HPDE6-E6E7 (cell line): Measurements from ENCODE around the gene YBX2.

Experiments
- DNase-seq: peaks from one replicate; pipeline ENCODE4 v3.0.0; 2011; ENCODE audit warnings: missing footprints; ENCODE audit errors: extremely low spot score

Gene YBX2

DNA sequence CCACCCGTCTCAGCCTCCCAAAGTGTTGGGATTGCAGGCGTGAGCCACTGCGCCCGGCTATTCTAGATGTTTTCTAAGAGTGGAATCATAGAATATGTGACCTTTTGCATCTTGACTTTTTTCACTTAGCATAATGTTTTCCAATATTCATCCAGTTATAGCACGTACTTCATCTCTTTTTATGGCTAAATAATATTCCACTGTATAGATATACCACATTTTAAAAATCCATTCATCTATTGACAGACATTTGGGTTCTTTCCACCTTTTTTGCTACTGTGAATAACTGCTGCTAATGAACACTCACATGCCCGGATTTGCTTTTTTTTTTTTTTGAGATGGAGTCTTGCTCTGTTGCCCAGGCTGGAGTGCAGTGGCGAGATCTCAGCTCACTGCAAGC, 9.7 kb upstream of the YBX2 start:
- no peak for DNase-seq

DNA sequence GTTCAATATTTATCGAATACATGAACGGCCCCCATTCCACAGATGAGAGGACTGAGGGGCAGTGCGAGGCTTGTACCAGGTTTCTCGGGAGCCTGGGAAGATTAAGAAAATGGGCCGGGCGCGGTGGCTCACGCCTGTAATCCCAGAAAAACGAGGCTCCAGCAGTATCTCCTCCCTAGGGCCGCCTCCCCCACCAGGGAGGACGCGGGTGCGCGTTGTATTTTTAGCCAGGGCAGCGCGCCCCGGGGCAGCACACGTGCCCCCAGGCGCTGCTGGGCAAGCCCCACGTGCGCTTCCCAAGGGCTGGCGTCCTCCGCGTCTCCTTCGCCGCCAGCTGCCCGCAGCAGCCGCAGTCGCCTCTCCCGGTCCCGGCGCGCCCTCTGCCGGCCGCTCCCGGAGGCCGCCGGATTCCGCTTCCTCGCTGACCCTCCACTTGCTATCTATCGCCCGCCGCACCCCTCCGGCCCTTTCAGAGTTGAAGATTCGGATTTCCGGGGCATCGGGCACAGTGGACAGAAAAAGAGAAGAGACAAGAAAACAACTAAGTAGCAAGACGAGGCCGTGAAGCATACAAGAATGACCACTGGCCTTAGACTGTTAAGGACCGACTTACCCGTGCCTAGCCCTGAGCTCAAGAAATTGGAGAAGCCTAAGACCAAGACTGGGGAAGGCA, 1.9 kb upstream of the YBX2 start:
- DNase-seq: peak; percentile 62

DNA sequence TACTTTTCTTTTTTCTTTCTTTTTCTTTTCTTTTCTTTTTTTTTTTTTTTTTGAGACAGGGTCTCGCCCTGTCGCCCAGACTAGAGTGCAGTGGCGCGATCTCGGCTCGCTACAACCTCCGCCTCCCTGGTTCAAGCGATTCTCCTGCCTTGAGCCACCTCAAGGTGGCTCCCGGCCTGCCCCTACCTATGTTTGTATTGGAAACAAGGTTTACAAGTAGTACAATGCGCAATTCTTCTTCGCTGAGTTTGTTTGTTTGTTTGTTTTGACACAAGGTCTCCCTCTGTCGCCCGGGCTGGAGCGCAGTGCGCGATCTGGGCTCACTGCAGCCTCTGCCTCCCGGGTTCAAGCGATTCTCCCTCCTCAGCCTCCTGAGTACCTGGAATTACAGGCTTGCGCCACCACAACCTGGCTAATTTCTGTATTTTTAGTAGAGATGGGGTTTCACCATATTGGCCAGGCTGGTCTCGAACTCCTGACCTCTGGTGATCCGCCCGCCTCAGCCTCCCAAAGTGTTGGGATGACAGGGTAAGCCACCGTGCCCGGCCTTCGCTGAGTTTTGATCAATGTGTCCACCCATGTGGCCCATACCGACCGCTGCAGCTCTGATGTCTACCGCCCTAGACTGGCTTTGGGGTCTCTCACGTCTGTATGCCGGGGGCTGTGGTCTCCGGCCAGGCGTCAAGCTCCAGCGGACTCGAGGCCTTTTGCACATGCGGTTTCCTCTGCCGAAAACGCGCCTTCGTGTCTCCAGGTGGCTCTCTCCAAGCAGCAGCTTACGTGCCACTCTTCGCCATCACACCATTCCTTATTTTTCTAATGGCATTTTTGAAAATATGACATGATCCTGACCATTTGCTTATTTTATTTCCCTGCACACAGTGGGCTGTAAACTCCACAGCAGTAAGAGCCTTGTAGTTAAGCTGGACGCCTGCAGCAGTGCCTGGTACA, 1.1 kb upstream of the YBX2 start:
- DNase-seq: no peak

DNA sequence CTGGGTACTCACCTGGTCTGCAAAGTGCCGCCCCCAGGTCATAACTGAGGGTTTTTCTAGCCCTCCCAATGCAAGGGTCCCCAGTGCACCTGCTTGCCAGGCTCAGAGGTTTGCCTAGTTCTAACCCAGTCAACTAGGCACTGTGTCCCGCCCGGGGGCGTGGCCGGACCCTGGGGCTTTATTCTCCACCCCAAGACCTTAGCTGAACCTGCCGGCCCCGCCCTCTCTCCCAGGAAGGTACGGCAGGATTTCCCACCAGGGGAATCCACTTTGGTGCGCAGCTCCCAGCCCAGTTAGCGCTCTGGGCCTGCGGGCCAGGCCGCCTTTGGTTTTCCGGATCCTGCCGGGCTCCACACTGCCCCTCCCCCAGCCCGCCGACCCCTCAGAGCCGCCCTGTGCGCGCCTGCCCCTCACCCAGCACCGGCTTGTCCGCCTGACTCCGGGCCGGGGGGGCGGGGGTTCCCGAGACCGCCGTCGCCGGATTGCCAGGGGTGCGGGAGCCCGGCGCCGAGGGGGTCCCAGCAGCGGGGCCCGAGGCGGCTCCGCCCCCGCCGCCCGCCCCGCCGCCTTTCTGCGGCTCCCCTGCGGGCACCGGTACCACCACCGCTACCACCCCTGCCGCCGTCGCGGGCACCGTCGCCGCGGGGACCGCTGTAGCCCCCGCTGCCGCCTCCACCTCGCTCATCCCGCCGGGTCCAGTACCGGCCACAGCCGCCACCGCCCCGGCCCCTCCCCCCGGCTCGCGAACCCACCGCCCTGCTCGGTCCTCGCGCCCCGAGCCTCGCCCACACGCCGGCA, 424 bp downstream of the YBX2 start:
- peak; percentile 56 for DNase-seq

DNA sequence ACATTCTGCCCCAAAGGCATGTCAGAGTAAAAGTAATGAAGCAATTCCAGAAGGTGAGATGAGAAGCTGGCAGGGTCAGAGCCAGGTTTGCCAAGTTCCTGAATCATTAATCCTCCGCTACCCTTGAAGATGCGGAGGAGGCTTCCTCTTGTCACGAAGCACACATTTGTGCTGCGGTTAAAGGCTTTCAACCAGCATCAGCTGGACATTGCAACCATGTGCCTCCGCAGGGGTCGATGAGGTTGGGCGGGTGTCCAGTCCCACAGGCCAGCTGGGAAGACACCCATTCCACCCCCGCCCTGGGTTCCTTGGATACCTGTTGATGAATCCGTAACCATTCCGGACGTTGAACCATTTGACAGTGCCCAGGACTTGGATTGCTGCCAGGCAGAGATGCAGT, 1.3 kb downstream of the YBX2 start:
- peak; percentile 49 for DNase-seq

DNA sequence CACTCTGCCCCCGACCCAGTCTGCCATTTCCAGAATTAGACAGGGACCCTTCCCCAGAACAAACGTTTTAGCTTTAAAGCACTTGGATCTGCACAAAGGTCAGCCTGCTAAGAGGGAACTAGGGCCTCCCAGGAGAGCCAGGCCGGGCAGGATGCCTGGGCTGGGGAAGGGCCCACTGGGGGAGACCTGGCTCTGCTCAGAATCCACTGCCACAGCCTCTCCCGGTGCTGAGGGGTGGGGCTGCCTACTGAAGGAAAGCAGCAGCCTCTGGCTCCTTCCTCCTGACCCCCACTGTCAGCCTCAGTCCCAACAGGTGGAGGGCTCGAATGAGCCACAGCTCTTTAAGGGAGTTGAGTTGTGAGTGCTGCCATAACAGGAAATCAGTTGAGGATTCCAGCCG, 1.7 kb downstream of the YBX2 start:
- no peak for DNase-seq

DNA sequence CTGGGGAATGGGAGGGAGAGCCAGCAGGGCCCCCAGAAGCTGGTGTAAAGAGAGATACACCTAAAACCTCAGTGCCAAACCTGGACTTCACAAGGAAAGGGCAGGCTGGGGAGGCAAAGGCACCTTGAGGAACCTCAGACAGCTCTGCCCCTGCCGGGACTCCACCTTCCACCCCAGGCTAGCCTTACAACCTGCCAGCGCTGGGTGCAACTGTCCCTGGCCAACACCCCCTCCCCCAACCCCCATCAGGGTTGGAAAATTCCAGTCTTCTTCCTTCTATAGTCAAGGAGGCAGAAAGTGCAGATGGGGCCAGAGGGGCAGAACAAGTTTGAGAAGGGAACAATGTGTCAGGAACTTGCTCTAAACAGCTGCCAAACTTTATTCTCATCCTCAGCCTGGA, 2.2 kb downstream of the YBX2 start:
- DNase-seq: no peak

DNA sequence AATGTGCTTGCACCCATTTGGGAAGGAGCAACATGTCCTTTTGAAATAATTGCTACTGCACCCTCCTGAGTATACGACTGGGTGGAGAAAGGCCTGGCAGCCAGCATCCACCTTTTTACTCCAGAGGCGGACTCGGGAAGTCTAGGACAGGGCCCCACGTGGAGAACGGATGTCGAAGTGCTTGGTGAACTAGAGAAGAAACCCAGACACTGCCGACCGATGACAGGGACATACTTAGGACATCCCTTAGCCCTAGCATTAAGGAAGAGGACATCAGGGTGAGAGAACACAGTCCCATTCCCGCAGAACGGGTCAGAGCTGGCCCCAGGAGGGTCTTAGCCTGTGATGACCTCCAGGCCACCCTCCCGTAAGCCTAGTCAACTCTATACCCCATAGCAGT, 3.8 kb downstream of the YBX2 start:
- no peak for DNase-seq

DNA sequence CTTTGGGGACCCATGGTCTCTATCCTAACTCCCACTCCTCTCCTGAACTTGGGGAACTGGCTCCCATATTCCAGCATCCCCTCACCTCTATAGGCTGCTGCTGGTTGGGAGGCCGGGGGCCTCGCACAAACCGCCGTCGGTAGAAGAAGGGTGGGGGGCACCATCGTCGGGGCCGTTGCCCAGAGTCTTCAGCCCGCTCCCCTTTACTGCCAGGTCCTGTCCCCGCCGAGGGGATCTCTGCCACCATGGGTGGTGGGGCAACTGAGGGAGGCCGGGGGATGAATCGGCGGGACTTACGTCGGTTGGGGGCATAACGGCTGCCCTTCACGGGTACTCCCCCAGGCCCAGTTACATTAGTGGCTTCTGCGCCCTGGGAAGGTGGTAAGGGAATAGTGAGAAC, 4.3 kb downstream of the YBX2 start:
- DNase-seq: no peak

DNA sequence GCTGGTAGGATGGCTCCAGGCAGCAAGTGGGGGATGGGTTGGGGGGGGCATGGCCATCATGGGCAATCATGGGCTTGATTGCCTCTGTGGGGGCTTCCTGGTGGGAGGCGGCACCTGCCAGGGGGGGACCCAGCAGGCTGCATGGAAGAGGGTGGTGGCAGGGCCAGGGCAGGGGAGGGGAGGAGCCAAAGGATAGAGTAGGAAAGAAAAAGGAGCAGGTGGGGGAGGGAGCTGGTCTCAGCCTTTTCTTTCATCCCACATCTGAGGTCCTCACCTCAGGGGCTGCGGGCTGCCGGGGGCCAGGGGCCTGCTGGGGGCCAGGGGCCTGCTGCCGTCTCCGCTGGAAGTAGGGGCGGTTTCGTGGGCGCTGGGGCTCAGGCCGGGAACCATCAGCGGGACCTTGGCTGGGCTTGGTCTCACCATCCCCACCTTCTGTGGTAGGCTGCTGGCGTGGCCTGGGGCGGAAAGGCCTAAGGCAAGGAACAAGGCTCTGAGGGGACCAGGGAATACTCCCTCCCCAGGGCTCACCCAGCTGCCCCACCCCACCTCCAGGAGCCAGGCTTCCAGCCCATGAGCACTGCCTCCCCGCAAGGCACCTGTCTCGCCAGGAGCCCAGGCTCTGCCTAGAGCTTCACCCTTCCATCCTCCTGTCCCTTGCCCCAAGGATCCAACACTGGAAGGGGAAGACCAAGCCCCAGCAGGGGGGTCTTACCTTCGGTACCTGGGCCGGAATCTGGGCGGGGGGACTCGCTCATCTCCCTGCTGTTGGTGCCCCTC, 5.0 kb downstream of the YBX2 start:
- no peak for DNase-seq

DNA sequence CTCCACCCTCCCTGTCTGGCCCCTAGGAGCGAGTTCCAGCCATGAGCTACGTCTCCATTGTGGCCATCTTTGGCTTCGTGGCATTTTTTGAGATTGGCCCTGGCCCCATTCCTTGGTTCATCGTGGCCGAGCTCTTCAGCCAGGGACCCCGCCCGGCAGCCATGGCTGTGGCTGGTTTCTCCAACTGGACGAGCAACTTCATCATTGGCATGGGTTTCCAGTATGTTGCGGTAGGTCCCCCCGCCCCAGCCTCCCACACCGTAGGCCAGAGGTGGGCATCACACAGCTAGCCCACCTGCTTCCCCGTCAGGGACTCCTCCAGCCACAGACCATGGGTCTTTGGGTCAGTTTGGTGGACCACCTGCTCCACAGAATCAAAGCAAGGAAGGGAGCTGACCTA, 8.8 kb downstream of the YBX2 start:
- no peak for DNase-seq

DNA sequence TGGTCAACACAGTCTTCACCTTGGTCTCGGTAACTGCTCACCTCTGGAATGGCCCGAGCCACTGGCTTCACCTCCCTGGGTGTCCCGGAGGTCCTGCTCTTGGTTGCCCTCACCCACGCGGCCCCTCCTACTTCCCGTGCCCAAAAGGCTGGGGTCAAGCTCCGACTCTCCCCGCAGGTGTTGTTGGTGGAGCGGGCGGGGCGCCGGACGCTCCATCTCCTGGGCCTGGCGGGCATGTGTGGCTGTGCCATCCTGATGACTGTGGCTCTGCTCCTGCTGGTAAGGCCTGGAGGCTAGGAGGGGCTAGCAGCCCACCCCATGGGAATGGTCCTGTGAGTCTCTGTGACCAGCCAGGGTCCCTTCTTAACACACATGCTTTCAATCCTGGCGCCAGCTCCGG, 9.5 kb downstream of the YBX2 start:
- DNase-seq: no peak

DNA sequence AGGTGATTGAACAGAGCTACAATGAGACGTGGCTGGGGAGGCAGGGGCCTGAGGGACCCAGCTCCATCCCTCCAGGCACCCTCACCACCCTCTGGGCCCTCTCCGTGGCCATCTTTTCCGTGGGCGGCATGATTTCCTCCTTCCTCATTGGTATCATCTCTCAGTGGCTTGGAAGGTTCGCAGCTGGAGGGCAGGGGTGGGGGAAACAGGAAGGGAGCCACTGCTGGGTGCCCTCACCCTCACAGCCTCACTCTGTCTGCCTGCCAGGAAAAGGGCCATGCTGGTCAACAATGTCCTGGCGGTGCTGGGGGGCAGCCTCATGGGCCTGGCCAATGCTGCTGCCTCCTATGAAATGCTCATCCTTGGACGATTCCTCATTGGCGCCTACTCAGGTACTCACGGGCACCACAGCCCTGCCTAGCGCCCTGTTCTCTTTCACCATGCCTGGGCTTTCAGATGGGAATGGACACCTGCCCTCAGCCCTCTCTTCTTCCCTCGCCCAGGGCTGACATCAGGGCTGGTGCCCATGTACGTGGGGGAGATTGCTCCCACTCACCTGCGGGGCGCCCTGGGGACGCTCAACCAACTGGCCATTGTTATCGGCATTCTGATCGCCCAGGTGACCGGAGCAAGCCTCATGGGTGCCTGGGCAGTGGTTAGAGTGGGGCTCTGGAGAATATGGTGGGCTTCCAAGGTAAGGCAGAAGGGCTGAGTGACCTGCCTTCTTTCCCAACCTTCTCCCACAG, 10.8 kb downstream of the YBX2 start:
- DNase-seq: no peak

DNA sequence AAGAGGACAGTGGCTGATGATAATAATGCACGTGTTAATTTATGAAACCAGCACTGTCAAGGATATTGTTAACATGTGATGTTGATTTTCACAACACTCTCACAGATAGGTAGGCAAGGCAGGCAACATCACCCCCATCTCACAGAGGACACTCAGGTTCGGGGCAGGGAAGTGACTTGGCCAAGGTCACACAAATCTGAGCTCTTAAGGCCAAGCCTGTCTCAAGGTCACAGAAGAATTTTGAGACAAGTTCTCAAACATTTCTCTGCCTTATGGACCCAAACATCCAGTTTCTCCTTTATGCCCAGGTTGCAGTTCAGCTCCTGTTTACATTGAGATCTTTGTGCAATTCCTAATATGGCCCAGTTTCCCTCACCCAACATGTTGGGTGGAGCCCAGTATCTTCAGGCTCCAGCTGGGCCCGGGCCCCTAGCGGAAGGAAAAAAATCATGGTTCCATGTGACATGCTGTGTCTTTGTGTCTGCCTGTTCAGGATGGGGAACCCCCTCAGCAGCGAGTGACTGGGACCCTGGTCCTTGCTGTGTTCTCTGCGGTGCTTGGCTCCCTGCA, 11.6 kb downstream of the YBX2 start:
- DNase-seq: no peak

DNA sequence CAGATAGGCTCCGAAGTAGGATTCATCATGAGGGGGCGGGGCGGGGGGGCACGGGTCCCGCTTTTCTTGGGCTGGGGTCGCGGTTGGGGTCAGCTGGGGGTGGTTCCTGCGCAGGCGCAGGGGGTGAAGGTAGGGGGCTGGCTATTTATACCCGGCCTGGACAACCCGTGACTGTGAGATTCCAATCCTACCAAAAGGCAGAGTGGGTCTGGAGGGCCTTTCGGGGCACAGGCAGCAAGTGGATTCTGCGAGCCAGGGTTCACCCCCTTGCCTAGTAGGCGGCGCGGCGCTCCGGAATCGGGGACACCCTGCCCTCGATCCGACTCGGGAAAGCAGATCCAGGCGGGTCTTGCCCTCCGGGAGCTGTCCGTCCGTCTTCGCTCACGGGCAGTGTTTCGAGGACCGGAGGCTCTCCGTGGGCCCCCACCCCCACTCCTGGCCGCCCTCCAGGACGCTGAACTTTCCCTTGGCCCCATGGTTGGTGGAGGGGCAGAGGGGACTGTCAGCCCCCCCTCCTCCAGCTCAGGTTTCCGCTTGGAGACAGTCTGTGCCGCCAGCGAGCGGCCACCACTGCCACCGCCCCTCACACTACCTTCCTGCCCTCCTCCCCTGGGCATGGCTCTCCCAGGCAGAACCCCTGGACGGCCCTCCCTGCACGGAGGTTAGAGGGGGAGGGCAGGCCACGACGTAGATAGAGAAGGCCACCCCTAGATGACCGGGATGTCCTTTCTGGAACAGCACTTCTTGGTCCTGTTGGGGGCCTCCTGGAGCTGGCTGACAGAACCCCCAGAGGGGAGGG, 12.3 kb downstream of the YBX2 start:
- DNase-seq: no peak

DNA sequence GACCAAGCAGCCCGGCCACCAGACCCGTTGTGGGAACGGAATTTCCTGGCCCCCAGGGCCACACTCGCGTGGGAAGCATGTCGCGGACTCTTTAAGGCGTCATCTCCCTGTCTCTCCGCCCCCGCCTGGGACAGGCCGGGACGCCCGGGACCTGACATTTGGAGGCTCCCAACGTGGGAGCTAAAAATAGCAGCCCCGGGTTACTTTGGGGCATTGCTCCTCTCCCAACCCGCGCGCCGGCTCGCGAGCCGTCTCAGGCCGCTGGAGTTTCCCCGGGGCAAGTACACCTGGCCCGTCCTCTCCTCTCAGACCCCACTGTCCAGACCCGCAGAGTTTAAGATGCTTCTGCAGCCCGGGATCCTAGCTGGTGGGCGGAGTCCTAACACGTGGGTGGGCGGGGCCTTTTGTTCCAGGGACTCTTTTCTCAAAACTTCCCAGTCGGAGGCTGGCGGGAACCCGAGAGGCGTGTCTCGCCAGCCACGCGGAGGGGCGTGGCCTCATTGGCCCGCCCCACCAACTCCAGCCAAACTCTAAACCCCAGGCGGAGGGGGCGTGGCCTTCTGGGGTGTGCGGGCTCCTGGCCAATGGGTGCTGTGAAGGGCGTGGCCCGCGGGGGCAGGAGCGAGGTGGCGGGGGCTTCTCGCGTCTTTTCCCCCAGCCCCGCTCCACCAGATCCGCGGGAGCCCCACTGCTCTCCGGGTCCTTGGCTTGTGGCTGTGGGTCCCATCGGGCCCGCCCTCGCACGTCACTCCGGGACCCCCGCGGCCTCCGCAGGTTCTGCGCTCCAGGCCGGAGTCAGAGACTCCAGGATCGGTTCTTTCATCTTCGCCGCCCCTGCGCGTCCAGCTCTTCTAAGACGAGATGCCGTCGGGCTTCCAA, 13.1 kb downstream of the YBX2 start, which contains the start of gene SLC2A4:
Gene SLC2A4, plus strand, starts transcription at position 645 of the 879 bp plus-strand sequence. Its CDS starts 217 bp downstream, at position 862.
- peak; percentile 93 for DNase-seq

DNA sequence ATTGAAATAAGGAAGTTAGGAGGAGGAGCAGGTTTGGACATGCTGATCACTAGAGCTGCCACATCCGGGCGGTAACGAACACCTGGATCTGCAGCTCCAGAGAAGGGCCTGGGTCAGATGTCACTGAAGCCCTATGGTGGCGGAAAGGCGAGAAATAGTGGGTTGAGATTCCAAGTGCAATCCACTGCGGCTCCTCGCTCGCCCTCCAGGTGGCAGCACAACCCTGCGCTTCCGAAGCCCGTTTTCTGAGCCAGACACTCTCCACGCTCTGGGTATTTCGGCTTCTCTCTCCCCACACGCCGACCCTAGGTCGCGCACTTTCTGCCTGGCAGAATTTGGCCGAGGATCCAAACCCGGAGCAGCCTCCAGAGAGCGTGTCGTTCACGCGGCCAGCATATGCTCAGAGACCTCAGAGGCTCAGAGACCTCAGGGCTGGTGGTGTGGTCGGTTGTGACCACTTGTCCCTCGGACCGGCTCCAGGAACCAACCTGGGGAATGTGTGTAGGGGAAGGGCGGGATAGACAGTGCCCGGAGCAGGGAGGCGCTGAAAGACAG, 13.8 kb downstream of the YBX2 start:
- peak; percentile 84 for DNase-seq

DNA sequence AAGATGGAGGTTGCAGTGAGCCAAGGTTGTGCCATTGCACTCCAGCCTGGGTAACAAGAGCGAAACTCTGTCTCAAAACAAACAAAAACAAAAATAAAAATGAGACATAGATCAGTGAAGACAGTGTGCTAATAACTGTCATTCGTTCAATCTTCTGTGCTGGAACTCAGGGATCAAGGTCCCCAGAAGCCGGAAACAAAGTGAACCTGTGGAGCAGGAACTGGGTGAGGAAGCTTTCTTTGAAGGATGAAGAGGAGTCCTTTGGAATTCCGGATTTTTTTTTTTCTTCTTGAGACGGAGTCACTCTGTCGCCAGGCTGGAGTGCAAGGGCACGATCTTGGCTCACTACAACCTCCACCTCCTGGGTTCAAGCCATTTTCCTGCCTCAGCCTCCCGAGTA, 15.0 kb downstream of the YBX2 start:
- DNase-seq: no peak
